Tibial nerve (tissue), 3 donors: ENCODE measurements around the gene SUDS3.

ENCODE experiments used
- CTCF ChIP-seq, 5 experiments: fragments of 200-600 bp in 3 of 5; fragments of 450-650 bp in 2 of 5; sonication (generic) in 3 of 5; IDR thresholded peaks; one replicate each; pipeline ENCODE4 v1.5.1; 2016 to 2019; ENCODE audit warnings: antibody characterized with exemption in 5 of 5, mild to moderate bottlenecking in 3 of 5, moderate library complexity in 2 of 5
- POLR2A ChIP-seq, 2 donors: fragments of 450-650 bp; IDR thresholded peaks; one replicate each; pipeline ENCODE4 v1.6.1; 2017; ENCODE audit warnings: antibody characterized with exemption in 2 of 2, mild to moderate bottlenecking in 2 of 2, moderate library complexity in 2 of 2

- TF ChIP-seq CTCF (IDR thresholded peaks at IDR 0.05): no peak
- no peak for TF ChIP-seq POLR2A (IDR thresholded peaks at IDR 0.05)
Measured at GRCh38 chr12:118347916-118348315, 28.4 kb upstream of the SUDS3 start.
